NB4 (cell line): Measurements from ENCODE around the gene HLA-DRB1.
A peak's percentile ranks its signal among the peaks of the same experiment; 100 is the strongest.

Experiments
- DNase-seq: peaks from one replicate; pipeline ENCODE4 v3.0.0; 2010; ENCODE audit warnings: low read depth
- H3K4me3 ChIP-seq: one replicate; pipeline ENCODE4 v1.5.1; 2011; ENCODE audit warnings: mild to moderate bottlenecking, low read depth, low read length, moderate library complexity
- CTCF ChIP-seq: IDR thresholded peaks from one replicate; pipeline ENCODE4 v1.5.1; 2012; ENCODE audit warnings: low read depth, low read length
- MAX ChIP-seq: IDR thresholded peaks from 2 replicates; pipeline ENCODE4 v1.6.1; 2011; ENCODE audit warnings: low read depth, low read length
- MYC ChIP-seq: IDR thresholded peaks from 2 replicates; pipeline ENCODE4 v1.6.1; 2011; ENCODE audit warnings: low read depth, low read length
- POLR2A ChIP-seq: IDR thresholded peaks from 2 replicates; pipeline ENCODE4 v1.6.1; 2011; ENCODE audit warnings: mild to moderate bottlenecking; ENCODE audit not compliant: insufficient read length; ENCODE audit errors: extremely low read depth

The HLA-DRB1 gene

GRCh38 chr6:32627831-32628230 lies 38.2 kb upstream of the HLA-DRB1 start:
- H3K4me3 ChIP-seq: no peak overlapping the region
- TF ChIP-seq POLR2A: no peak
- TF ChIP-seq CTCF: no peak
- TF ChIP-seq MAX: no peak
- no peak for TF ChIP-seq MYC
- no peak for DNase-seq

GRCh38 chr6:32627249-32627648 lies 37.6 kb upstream of the HLA-DRB1 start:
- no peak for DNase-seq
- no peak for TF ChIP-seq POLR2A
- no peak overlapping the region for H3K4me3 ChIP-seq

GRCh38 chr6:32625137-32625536 lies 35.5 kb upstream of the HLA-DRB1 start:
- H3K4me3 ChIP-seq: no peak overlapping the region
- no peak for DNase-seq
- TF ChIP-seq CTCF: no peak
- no peak for TF ChIP-seq MAX
- TF ChIP-seq MYC: no peak
- no peak for TF ChIP-seq POLR2A

- TF ChIP-seq POLR2A: no peak
- no peak for TF ChIP-seq CTCF
- no peak for TF ChIP-seq MAX
- no peak for TF ChIP-seq MYC
- H3K4me3 ChIP-seq: no peak overlapping the region
- no peak for DNase-seq
Measured at GRCh38 chr6:32624565-32624964, 34.9 kb upstream of the HLA-DRB1 start.

- H3K4me3 ChIP-seq: no peak overlapping the region
- peak; percentile 69 for DNase-seq
Measured at GRCh38 chr6:32623693-32624092, 34.0 kb upstream of the HLA-DRB1 start.

More at GRCh38 chr6:32623693-32624092, 34.0 kb upstream of the HLA-DRB1 start:
- no peak for TF ChIP-seq CTCF
- TF ChIP-seq MAX: no peak
- no peak for TF ChIP-seq MYC
- TF ChIP-seq POLR2A: no peak
